ENCODE results near the gene PEX3. TPM values are rescaled to one million over a fixed set of nuclear protein-coding genes. Genes with fewer than 3 reads are reported as not detected.
"Not testable (repeated sequence)": the region's sequence is repeated elsewhere in the genome, so short reads cannot be mapped to it uniquely, and the experiment has no call there.

Gene PEX3
- total RNA-seq, 2 experiments from 2014 or later, result 21.0 TPM

- no peaks in the 10 kb centered on the region for H3K27me3 Mint-ChIP-seq
- peaks cover 1% of the 10 kb centered on the region for H3K9me3 Mint-ChIP-seq
- POLR2A ChIA-PET, result no interaction called here
- peaks cover 31% of the 10 kb centered on the region for H3K36me3 Mint-ChIP-seq
- ATAC-seq (ENCODE audit: low read depth) (no peak), DNase-seq (no peak)
- H3K27ac Mint-ChIP-seq, result no peak overlapping the region
- H3K4me1 Mint-ChIP-seq, result no peaks in the 10 kb centered on the region
- H3K4me3 Mint-ChIP-seq, result no peak overlapping the region
Measured at GRCh38 chr6:143465546-143465945, 14.9 kb downstream of the PEX3 start.

DNA sequence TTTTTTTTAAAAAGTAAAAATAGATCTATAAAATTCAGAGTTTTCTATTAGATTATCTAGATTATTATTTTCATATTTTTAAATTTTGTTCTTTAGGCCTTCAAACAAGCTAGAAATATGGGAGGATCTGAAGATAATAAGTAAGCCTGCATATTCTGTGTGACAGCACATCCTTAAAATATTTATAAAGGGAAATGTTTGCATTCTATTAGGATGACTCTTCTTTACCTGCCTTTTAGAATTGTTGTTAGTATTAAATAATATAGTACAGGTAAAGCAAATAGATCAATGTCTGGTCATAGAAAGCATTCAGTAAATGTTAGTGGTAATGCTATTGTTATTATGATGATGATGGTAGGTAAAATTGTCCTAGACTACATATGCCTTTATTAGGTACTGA lies 17.4 kb downstream of the PEX3 start:
- Mint-ChIP-seq H3K27me3 (no peaks in the 10 kb centered on the region), H3K4me1 (no peaks in the 10 kb centered on the region), H3K27ac (no peak overlapping the region), H3K9me3 (peaks cover 1% of the 10 kb centered on the region), H3K36me3 (peaks cover 32% of the 10 kb centered on the region), H3K4me3 (no peak overlapping the region)
- DNase-seq (no peak), ATAC-seq (ENCODE audit: low read depth) (no peak)
- POLR2A ChIA-PET, result no interaction called here

DNA sequence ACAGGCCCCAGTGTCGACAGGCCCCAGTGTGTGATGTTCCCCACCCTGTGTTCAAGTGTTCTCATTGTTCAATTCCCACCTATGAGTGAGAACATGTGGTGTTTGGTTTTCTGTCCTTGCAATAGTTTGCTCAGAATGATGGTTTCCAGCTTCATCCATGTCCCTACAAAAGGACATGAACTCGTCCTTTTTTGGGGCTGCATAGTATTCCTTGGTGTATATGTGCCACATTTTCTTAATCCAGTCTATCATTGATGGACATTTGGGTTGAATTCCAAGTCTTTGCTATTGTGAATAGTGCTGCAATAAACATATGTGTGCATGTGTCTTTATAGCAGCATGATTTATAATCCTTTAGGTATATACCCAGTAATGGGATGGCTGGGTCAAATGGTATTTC lies 18.2 kb downstream of the PEX3 start:
- H3K36me3 Mint-ChIP-seq, result peaks cover 35% of the 10 kb centered on the region
- POLR2A ChIA-PET; H3K27me3 Mint-ChIP-seq; H3K4me3 Mint-ChIP-seq; DNase-seq; H3K9me3 Mint-ChIP-seq; ATAC-seq (ENCODE audit: low read depth); H3K27ac Mint-ChIP-seq; H3K4me1 Mint-ChIP-seq: not testable (repeated sequence)

GRCh38 chr6:143471822-143472221 lies 21.2 kb downstream of the PEX3 start:
- Mint-ChIP-seq H3K36me3 (peaks cover 51% of the 10 kb centered on the region), H3K9me3 (peaks cover 1% of the 10 kb centered on the region), H3K27ac (no peak overlapping the region), H3K4me1 (no peaks in the 10 kb centered on the region), H3K4me3 (no peak overlapping the region), H3K27me3 (no peaks in the 10 kb centered on the region)
- DNase-seq (no peak), ATAC-seq (ENCODE audit: low read depth) (no peak)
- POLR2A ChIA-PET, result no interaction called here

- Mint-ChIP-seq H3K4me3 (no peak overlapping the region), H3K27me3 (no peaks in the 10 kb centered on the region), H3K27ac (no peak overlapping the region), H3K4me1 (no peaks in the 10 kb centered on the region), H3K9me3 (no peaks in the 10 kb centered on the region), H3K36me3 (peaks cover 52% of the 10 kb centered on the region)
- POLR2A ChIA-PET, result no interaction called here
- no peak for ATAC-seq (ENCODE audit: low read depth)
- no peak for DNase-seq
Measured at GRCh38 chr6:143476545-143476944, 25.9 kb downstream of the PEX3 start.

DNA sequence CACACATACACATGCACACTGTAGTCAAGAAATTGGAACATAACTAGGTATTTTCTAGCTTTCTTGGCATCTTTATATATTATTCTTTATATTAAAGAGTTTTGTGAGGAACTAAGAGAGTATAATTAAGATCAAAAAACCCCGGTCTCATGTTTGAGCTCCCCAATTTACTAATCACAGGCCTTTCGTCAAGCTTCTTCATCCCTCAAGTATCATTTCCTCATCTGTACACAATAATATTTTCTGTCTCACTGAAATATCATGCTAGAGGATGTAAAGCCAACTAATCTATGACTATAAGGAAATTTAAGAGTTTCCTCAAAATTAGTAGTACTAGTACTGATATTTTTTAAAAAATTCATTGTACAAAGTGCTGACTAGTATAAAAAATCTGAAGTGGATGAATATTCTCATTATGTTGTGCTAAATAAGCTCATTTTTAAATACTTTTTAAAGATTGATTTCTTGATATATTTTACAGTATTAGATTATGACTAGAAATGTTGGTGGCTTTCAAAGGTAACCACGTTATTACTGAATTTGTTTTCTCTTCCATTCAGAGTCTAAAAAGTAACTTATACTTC lies 28.0 kb downstream of the PEX3 start:
- ATAC-seq (ENCODE audit: low read depth) (no peak), DNase-seq (no peak)
- Mint-ChIP-seq H3K27me3 (no peaks in the 10 kb centered on the region), H3K9me3 (no peaks in the 10 kb centered on the region), H3K4me3 (no peak overlapping the region), H3K27ac (no peak overlapping the region), H3K4me1 (no peaks in the 10 kb centered on the region), H3K36me3 (peaks cover 42% of the 10 kb centered on the region)
- POLR2A ChIA-PET, result interaction anchor here (0.7 kb wide), 1 partner anchor 53 kb away, joined by 3 read pairs; no protein-coding TSS in a partner anchor

DNA sequence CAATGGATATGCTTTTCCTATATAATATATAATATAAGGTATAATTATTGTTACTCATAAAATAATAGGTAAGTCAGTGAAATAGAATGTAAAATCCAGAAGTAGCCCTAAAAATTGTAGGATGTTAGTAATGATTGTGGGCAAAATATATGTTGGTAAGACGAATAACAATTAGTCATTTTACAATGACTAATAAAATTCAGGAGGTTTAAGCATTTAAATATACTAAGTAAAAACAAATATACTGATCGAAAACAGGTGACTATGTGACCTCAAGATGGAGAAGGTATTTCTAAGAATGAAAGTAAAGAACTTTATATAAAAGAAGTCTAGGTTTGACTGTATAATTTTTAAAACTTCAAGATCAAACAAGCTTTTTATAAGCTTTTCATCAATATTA lies 32.0 kb downstream of the PEX3 start:
- POLR2A ChIA-PET, result no interaction called here
- Mint-ChIP-seq H3K27me3 (no peaks in the 10 kb centered on the region), H3K4me1 (no peaks in the 10 kb centered on the region), H3K9me3 (no peaks in the 10 kb centered on the region), H3K36me3 (peaks cover 18% of the 10 kb centered on the region), H3K27ac (no peak overlapping the region), H3K4me3 (no peak overlapping the region)
- no peak for DNase-seq
- no peak for ATAC-seq (ENCODE audit: low read depth)

DNA sequence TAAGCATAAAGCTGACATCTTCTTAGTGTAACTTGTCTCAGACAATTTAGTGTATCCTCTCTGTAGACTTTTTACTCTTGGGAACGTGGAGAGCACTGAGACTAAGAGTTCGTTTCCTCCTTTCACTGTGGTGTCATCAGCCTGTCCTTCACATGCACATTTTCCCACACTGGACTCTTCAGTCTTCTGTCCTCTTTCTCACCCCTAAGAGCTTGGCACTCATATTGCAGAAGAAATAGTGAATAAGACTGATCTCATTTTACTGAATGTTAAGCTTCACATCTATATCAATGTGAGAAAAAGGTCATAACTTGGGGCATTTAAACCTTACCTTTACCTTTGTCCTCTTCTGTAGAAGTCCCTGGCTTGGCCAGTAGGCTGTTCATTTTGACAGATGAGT lies 35.4 kb downstream of the PEX3 start:
- Mint-ChIP-seq H3K9me3 (no peaks in the 10 kb centered on the region), H3K27me3 (no peaks in the 10 kb centered on the region), H3K4me3 (no peak overlapping the region), H3K4me1 (no peaks in the 10 kb centered on the region), H3K27ac (no peak overlapping the region), H3K36me3 (peaks cover 4% of the 10 kb centered on the region)
- no peak for ATAC-seq (ENCODE audit: low read depth)
- POLR2A ChIA-PET, result no interaction called here
- no peak for DNase-seq

- ATAC-seq (ENCODE audit: low read depth), result no peak
- Mint-ChIP-seq H3K27ac (no peak overlapping the region), H3K4me3 (no peak overlapping the region), H3K4me1 (no peaks in the 10 kb centered on the region), H3K9me3 (no peaks in the 10 kb centered on the region), H3K36me3 (peaks cover 4% of the 10 kb centered on the region), H3K27me3 (no peaks in the 10 kb centered on the region)
- DNase-seq, result no peak
- POLR2A ChIA-PET, result no interaction called here
Measured at GRCh38 chr6:143486752-143487151, 36.1 kb downstream of the PEX3 start.

DNA sequence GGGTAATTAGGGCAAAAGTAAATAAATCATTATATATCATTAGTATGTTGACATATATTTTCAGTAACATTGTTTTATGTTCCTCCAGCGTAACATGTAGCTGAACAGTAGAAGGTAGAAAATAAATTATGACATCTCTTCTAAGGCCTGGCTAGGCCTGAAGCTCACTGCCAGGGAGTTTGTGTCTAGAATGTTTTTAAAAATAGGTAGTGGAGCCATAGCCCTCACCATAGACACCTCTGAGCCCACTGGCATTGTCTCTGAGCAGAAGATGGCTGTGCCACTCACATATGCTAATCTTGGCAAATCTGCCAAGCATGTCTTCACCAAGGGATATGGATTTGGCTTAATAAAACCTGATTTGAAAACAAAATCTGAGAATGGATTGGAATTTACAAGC lies 39.6 kb downstream of the PEX3 start:
- Mint-ChIP-seq H3K27me3 (no peaks in the 10 kb centered on the region), H3K36me3 (peaks cover 11% of the 10 kb centered on the region), H3K27ac (no peak overlapping the region), H3K4me1 (no peaks in the 10 kb centered on the region), H3K9me3 (no peaks in the 10 kb centered on the region), H3K4me3 (no peak overlapping the region)
- ATAC-seq (ENCODE audit: low read depth) (no peak), DNase-seq (no peak)
- POLR2A ChIA-PET, result no interaction called here

GRCh38 chr6:143490775-143491174 lies 40.2 kb downstream of the PEX3 start:
- DNase-seq, result no peak
- ATAC-seq (ENCODE audit: low read depth), result no peak
- Mint-ChIP-seq H3K27ac (no peak overlapping the region), H3K4me3 (no peak overlapping the region), H3K4me1 (no peaks in the 10 kb centered on the region), H3K9me3 (no peaks in the 10 kb centered on the region), H3K27me3 (no peaks in the 10 kb centered on the region), H3K36me3 (peaks cover 13% of the 10 kb centered on the region)
- POLR2A ChIA-PET, result no interaction called here

GRCh38 chr6:143496974-143497373 lies 46.4 kb downstream of the PEX3 start:
- ATAC-seq (ENCODE audit: low read depth), result no peak
- POLR2A ChIA-PET, result no interaction called here
- DNase-seq, result no peak
- peaks cover 11% of the 10 kb centered on the region for H3K4me1 Mint-ChIP-seq
- peaks cover 31% of the 10 kb centered on the region for H3K36me3 Mint-ChIP-seq
- peaks cover 3% of the 10 kb centered on the region for H3K9me3 Mint-ChIP-seq
- H3K27ac Mint-ChIP-seq, result no peak overlapping the region
- H3K4me3 Mint-ChIP-seq, result no peak overlapping the region
- no peaks in the 10 kb centered on the region for H3K27me3 Mint-ChIP-seq

DNA sequence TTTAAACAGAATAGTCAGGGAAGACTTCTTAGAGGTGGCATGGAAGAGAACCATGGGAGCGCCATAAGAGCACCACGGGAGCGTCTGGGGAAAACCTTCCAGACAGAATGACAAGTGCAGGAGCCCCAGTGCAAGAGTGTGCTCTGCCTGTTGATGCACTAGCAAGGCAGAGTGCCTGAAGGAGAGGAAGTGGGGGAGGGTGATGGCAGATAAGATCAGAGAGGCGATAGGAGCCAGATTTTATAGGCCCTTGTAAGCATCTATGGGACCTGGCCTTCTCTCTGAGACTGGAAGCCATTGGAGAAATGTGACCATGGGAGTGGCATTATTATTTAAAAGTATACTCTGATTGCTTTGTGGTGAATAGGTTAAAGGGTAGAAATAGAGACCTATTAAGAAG lies 47.8 kb downstream of the PEX3 start:
- ATAC-seq (ENCODE audit: low read depth), result peak; percentile 61
- DNase-seq, result no peak
- Mint-ChIP-seq H3K4me3 (no peak overlapping the region), H3K9me3 (peaks cover 3% of the 10 kb centered on the region), H3K27ac (no peak overlapping the region), H3K36me3 (peaks cover 29% of the 10 kb centered on the region), H3K4me1 (peaks cover 11% of the 10 kb centered on the region), H3K27me3 (no peaks in the 10 kb centered on the region)
- POLR2A ChIA-PET, result no interaction called here

DNA sequence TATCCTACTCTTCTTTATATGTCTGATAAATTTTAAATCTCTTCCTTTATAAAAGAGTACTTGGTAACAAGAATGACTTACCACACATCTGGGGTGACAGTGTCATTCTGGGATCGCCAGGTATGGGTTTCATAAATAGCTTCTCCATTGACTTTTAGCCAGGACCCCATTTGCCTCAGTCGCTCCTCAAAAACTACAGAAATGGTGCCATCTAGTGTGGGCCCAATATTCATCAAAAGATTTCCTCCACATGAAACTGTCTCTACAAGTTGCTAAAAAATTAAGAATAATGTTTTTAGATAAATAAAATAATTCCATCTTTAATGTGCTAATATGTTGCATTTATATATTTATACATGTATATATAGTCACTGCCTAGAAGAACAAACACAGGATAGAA lies 51.2 kb downstream of the PEX3 start:
- POLR2A ChIA-PET, result no interaction called here
- peaks cover 35% of the 10 kb centered on the region for H3K36me3 Mint-ChIP-seq
- H3K4me1 Mint-ChIP-seq, result peaks cover 12% of the 10 kb centered on the region
- DNase-seq (no peak), ATAC-seq (ENCODE audit: low read depth) (no peak)
- no peak overlapping the region for H3K4me3 Mint-ChIP-seq
- H3K27ac Mint-ChIP-seq, result no peak overlapping the region
- no peaks in the 10 kb centered on the region for H3K27me3 Mint-ChIP-seq
- peaks cover 3% of the 10 kb centered on the region for H3K9me3 Mint-ChIP-seq

DNA sequence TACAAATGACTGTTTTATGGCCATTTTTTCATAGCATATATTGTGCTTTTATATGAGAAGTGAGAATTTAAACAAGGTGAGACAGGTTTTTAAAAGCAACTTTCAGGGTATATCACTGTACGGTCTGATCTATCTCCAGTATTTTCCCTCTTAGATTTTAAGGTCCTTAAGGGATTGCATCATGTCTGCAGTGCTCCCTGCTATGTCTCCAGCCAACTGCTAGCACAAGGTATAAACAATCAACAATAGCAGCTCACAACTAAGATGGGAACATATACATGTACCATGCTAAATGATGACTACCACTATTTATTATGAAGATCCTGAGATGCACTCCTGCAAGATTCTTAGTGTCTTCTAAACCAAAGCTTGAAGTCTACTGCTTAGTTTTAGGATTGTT lies 53.8 kb downstream of the PEX3 start:
- Mint-ChIP-seq H3K4me1 (peaks cover 2% of the 10 kb centered on the region), H3K27ac (no peak overlapping the region), H3K4me3 (no peak overlapping the region), H3K9me3 (no peaks in the 10 kb centered on the region), H3K36me3 (peaks cover 25% of the 10 kb centered on the region), H3K27me3 (no peaks in the 10 kb centered on the region)
- POLR2A ChIA-PET, result no interaction called here
- no peak for ATAC-seq (ENCODE audit: low read depth)
- no peak for DNase-seq

Data from activated naive CD8-positive, alpha-beta T cell treated with anti-CD3 and anti-CD28 coated beads, Interleukin-2, amount 10 ng/mL, durations not matched to agents 7 days and 5 days (primary cell).